ENCODE measurements around the gene COPE. TPM values are rescaled to one million over a fixed set of nuclear protein-coding genes. Genes with fewer than 3 reads are reported as not detected.

The COPE gene
- total RNA-seq, 2 donors from 2014 or later: 134 to 266 TPM

DNA sequence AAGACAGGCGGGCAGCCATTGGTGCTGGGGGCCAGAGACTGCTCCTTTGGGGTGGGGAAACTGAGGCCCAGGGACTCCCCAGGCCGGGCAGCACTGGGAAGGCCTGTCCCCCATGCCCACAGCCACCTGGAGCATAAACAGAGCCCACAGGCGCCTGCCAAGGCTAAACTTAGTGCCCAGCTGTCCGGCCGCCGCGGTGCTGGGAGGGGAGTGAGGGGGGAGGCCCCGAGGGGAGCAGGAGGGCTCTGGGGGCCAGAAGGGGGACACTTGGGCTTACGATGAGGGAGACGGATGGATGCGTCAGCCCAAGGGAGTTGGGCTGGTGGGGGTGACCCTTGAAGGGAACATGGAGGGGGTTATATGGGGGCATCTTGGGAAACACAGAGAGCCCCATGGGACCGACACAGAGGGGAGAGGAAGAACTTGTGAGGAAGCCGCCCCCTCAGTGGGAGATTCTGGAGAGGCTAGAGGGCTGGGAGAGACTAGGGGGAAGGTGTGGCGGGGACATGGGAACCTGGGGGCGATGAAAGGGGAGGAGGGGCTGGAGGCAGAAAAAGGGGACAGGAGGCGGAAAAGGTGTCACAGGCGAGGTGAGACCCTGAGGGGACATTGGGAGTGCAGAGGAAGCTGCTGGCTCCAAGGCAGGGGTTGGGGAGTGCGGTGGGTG is 25.5 kb downstream of the COPE start:
- no peak overlapping the region for H3K4me3 ChIP-seq
- no peaks in the 10 kb centered on the region for H3K36me3 ChIP-seq
- H3K4me1 ChIP-seq (ENCODE audit: control insufficient read depth in 1 of 2, low read depth in 2 of 2): peaks cover 3 to 21% of the 10 kb centered on the region in 2 donors
- ATAC-seq (ENCODE audit: insufficient number of reproducible peaks, low FRiP score, low read depth) (no peak), DNase-seq (ENCODE audit: low spot score) (no peak)
- no peaks in the 10 kb centered on the region for H3K27me3 ChIP-seq (replicated peaks; ENCODE audit: insufficient read depth)
- no peak overlapping the region for H3K27ac ChIP-seq
- TF ChIP-seq, protein P1, sequence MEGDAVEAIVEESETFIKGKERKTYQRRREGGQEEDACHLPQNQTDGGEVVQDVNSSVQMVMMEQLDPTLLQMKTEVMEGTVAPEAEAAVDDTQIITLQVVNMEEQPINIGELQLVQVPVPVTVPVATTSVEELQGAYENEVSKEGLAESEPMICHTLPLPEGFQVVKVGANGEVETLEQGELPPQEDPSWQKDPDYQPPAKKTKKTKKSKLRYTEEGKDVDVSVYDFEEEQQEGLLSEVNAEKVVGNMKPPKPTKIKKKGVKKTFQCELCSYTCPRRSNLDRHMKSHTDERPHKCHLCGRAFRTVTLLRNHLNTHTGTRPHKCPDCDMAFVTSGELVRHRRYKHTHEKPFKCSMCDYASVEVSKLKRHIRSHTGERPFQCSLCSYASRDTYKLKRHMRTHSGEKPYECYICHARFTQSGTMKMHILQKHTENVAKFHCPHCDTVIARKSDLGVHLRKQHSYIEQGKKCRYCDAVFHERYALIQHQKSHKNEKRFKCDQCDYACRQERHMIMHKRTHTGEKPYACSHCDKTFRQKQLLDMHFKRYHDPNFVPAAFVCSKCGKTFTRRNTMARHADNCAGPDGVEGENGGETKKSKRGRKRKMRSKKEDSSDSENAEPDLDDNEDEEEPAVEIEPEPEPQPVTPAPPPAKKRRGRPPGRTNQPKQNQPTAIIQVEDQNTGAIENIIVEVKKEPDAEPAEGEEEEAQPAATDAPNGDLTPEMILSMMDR (IDR thresholded peaks at IDR 0.05): no peak
- no peaks in the 10 kb centered on the region for H3K9me3 ChIP-seq

DNA sequence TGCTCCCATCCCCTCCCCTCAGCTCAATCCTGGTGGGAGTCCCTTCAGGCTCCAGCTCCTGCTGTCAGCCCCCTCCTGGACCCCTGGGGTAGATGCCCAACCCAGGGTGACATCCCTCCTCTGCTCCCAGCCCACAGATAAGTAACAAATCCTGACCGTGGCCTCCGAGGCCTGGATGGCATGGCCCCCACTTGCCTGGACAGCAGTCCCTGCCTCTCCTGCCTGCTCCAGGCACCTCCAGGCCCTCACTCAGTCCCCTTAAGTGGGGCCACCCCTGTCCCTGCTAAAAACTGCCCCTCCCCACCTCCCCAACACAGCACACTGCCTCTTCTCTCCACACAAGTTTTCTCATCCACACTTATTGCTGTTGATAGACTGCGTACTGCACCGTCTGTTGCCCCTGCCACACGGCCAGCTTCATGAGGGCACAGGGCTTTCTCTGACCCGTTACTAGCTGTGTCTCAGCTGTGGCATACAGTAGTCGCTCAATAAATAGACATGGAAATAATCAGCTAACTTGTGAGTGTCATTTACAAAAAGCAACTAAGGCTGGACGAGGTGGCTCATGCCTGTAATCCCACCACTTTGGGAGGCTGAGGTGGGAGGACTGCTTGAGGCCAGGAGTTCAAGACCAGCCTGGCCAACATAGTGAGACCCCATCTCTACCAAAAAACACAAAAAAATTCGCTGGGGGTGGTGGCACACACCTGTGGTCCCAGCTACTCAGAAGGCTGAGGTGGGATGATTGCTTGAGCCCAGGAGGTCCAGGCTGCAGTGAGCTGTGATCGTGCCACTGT is 29.0 kb downstream of the COPE start:
- Histone ChIP-seq H3K36me3 (no peaks in the 10 kb centered on the region), H3K4me3 (no peak overlapping the region), H3K27ac (no peak overlapping the region), H3K4me1 (ENCODE audit: control insufficient read depth in 1 of 2, low read depth in 2 of 2) (peaks cover 0 to 9% of the 10 kb centered on the region in 2 donors), H3K27me3 (replicated peaks; ENCODE audit: insufficient read depth) (no peaks in the 10 kb centered on the region), H3K9me3 (no peaks in the 10 kb centered on the region)
- ATAC-seq (ENCODE audit: insufficient number of reproducible peaks, low FRiP score, low read depth) (no peak), DNase-seq (ENCODE audit: low spot score) (no peak)
- TF ChIP-seq, protein P1 (IDR thresholded peaks at IDR 0.05): no peak

- H3K36me3 ChIP-seq: no peaks in the 10 kb centered on the region
- H3K4me3 ChIP-seq: no peak overlapping the region
- no peak overlapping the region for H3K27ac ChIP-seq
- DNase-seq (ENCODE audit: low spot score) (no peak), ATAC-seq (ENCODE audit: insufficient number of reproducible peaks, low FRiP score, low read depth) (no peak)
- H3K9me3 ChIP-seq: no peaks in the 10 kb centered on the region
- no peaks in the 10 kb centered on the region for H3K27me3 ChIP-seq (replicated peaks; ENCODE audit: insufficient read depth)
- no peaks in the 10 kb centered on the region for H3K4me1 ChIP-seq (ENCODE audit: control insufficient read depth in 1 of 2, low read depth in 2 of 2)
- TF ChIP-seq, protein P1 (IDR thresholded peaks at IDR 0.05): no peak
Observed at GRCh38 chr19:18886972-18887371, 32.2 kb downstream of the COPE start.

- no peaks in the 10 kb centered on the region for H3K36me3 ChIP-seq
- no peak overlapping the region for H3K4me3 ChIP-seq
- DNase-seq (ENCODE audit: low spot score) (no peak), ATAC-seq (ENCODE audit: insufficient number of reproducible peaks, low FRiP score, low read depth) (no peak)
- TF ChIP-seq, protein P1 (IDR thresholded peaks at IDR 0.05): no peak
- H3K4me1 ChIP-seq (ENCODE audit: control insufficient read depth in 1 of 2, low read depth in 2 of 2): no peaks in the 10 kb centered on the region
- H3K9me3 ChIP-seq: no peaks in the 10 kb centered on the region
- no peak overlapping the region for H3K27ac ChIP-seq
- H3K27me3 ChIP-seq (replicated peaks; ENCODE audit: insufficient read depth): no peaks in the 10 kb centered on the region
Observed at GRCh38 chr19:18883526-18884304, 35.5 kb downstream of the COPE start.

- H3K27me3 ChIP-seq (replicated peaks; ENCODE audit: insufficient read depth): no peaks in the 10 kb centered on the region
- no peak for DNase-seq (ENCODE audit: low spot score)
- no peaks in the 10 kb centered on the region for H3K4me1 ChIP-seq (ENCODE audit: control insufficient read depth in 1 of 2, low read depth in 2 of 2)
- no peaks in the 10 kb centered on the region for H3K36me3 ChIP-seq
- no peak overlapping the region for H3K27ac ChIP-seq
- no peak for ATAC-seq (ENCODE audit: insufficient number of reproducible peaks, low FRiP score, low read depth)
- H3K4me3 ChIP-seq: no peak overlapping the region
- peaks cover 3% of the 10 kb centered on the region for H3K9me3 ChIP-seq
- TF ChIP-seq, protein P1 (IDR thresholded peaks at IDR 0.05): no peak
Observed at GRCh38 chr19:18881491-18881890, 37.7 kb downstream of the COPE start.

All from thoracic aorta (tissue), 2 donors.